IPS-NIHi7 (cell line): ENCODE data around the gene SRXN1.
"Not testable (repeated sequence)": the region's sequence is repeated elsewhere in the genome, so short reads cannot be mapped to it uniquely, and the experiment has no call there.

ENCODE experiments used
- DNase-seq: peaks from one replicate; pipeline ENCODE4 v3.0.0; 2012; ENCODE audit warnings: mixed read lengths; ENCODE audit errors: extremely low spot score

The SRXN1 gene

DNA sequence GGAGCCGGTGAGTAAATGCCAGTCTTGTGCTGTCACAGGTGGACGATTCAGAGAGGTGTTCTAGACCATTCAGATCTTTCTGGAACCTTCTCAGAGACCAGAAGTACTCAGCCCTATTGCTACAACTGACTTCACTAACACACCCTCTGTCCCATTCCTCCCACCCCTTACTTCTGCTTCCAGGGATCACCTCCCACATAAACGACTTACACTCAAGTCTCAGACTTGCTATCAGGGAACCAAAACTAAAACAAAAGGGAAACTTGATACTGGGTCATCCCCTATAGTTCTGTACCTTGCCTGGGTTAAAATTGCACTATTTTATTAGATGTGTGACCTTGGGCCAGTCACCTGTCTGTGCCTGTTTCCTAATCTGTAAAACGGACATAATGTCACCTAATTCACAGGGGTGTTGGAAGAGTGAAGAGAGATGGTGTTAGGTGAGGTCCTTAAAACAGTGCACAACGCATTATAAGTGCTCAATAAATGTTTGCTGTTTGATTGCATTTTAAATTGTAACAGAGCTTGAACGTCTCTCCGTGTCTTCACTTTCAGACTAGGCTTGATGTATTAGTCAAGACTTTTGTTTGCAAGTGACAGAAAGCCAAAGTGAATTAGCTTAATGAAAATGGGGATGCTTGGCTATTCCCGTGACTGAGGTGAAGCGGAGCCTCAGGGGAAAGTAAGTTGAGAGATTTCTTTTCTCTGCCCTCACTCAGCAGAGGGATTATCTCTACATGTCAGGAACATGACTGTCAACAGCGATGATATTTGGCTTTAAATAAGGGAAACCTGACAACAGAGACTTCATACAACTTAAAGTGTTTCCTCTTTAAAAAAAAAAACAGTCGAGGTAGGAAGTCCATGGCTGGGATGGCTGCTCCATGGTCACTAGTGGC is 3.0 kb upstream of the SRXN1 start:
- DNase-seq: no peak

DNA sequence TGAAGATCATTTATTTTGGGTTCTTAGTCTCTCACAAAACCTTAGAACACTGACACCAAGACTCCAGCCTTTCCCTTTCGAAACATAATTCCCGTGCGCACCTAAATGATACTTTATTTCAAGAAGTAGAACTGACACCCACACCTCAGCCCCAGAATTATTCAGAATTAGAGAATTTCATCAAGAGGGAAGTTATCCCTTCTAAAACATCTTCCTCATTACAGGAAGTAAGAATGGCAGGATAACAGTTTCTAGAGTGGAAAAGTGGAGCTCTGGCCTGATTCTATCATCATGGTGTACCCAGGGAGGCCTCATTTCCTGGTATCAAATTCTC is 1.4 kb upstream of the SRXN1 start:
- no peak for DNase-seq

DNA sequence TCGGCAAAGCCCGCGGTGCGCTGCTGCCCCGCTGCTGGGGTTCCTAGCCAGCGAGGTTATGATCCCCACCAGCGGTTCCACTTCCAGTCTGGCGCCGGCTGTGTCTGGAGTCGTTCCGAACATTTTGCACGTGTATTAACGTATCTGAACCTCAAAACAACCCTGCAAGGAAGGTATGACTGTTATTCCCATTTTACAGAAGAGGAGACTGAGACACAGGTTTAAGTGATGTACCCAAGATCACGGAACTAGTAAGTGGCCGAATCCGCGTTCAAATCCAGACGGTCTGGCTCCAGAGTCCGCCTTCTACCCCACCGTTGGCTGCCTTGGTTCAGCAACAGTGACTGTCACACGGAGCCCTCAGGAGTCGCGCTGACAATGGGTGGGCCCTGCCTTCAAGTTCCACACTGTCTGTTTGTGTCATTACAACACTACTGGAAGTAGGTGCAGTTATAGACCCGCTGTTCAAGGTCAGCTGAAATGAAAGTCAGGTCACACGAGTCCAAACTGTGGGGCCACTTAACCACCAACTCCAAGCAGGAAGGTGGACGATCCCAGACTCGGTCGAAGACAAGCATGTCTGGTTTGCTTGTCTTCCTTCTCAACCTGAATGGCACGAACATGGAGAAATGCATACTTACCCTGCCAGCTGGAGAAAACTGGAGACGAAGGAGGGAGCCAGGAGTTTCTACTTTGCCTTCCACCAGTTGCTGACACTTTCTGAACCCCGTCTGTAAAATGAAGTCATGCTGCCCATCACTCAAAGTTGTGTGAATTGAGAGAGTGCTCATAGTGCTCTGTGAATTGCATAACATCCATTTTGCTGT is 803 bp upstream of the SRXN1 start:
- no peak for DNase-seq

DNA sequence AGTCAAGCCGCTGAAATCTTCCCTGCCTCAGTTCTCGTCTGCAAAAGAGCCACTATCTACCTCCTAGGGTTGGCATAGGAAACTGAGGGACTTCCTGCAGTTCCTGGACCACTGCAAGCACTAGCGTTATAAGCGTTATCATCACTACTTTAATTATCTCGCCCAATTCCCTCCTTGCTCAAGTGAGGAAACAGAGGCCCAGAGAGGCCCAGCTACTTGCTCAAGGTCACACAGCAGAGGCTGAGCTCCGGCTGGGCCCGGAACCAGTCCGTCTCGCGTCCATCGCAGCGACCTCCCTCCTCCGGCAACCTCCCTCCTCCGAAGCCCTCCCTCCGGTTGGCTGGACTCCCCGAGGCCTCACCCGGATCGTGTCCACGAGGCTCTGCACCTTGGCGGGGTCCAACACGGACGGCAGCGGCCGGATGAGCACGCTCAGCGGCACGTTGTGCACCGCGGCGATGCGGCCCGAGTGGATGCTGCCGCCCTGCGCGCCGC is 338 bp downstream of the SRXN1 start:
- DNase-seq: no peak

GRCh38 chr20:651713-652614 is 1.0 kb downstream of the SRXN1 start:
- no peak for DNase-seq

- no peak for DNase-seq
These were observed 2.0 kb downstream of the SRXN1 start for GRCh38 chr20:650954-651353.

- DNase-seq: no peak
These were observed 2.7 kb downstream of the SRXN1 start for GRCh38 chr20:650281-650680.

DNA sequence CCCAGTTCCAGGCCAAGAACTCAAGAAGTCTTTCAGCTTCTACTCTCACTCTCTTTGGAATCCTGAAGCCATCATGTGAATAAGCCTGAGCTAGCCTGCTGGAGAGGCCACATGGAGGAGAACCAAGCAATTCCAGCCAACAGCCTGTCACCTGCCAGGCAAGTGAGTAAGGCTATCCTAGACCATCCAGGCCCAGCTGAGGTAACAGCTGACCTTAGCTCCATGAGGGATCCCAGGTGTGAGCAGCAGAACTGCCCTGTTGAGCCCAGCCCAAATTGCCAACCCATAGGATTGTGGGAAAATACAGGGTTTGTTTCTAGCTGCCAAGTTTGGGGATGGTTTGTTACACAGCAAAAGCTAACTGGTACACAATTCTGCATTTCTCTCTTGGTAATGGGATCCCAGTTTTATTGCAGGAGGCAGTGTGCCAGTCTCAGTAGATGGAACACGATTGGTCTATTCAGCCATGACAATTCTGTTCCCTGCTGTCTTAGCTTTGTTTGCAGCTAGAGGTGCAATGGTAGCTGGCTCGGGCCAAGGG is 5.5 kb downstream of the SRXN1 start:
- no peak for DNase-seq

- no peak for DNase-seq
These were observed 6.1 kb downstream of the SRXN1 start for GRCh38 chr20:646868-647233.

DNA sequence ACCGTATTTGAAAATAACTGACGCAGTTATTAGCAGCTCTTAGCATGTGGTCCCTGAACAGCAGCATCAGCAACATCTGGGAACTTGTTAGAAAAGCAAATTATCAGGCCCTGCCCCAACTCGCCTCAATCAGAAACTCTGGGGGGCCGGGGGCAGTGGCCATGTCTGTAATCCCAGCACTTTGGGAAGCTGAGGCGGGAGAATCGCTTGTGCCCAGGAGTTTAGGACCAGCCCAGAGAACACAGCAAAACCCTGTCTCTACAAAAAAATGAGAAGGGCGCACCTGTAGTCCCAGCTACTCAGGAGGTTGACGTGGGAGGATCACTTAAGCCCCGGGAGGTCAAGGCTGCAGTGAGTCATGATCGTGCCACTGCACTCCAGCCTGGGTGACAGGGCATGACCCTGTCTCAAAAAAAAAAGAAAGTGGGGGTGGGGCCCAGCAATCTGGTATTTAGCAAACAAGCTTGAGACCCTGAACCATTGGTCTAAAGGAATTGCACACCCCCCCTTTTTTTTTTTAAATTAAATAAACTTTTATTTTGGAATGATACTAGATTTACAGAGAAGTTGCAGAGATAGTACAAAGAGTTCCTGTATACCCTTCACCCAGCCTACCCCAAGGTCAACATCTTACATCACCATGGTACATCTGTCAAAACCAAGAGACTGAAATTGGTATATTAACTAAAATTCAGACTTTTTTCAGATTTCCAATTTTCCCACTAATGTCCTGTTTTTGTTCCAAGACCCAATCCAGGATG is 6.7 kb downstream of the SRXN1 start:
- no peak for DNase-seq

DNA sequence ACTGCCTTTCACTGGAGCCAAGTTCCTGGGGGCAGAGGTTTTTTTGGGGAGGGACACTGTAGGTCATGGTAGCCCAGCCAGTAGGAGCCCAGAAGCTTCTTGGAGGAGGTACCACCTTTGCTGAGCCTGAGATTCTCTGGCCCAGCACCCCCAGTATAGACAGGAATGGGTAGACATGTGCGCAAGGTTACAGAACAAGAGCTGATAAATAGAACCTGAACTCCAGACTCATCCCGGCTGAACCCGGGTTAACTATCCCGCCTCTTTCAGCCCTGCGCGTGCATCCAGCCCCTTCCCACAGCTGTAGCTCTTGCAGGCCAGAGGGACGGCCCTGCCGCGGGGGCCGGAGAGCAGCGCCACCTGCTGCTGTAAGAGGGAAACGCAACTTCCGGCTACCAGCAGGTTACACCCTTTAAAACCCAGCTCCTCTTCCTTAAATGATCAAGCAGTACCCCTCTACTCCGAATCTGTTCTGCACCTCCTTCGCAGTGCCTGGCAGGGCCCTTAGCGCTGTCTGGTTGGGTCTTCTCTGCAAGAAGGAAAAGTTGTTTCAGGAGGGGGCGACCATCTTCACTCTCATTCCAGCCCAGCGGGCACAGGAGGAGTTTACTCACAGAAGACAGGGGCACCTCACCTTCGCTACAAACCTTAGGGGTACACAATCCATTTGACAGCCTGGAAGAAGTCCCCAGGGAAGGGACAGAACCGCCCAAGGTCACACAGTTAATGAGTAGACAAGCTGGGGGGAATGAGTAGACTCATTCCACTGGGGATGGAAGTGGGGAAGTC is 7.5 kb downstream of the SRXN1 start:
- peak; percentile 91 for DNase-seq

- no peak for DNase-seq
These were observed 8.2 kb downstream of the SRXN1 start for GRCh38 chr20:644692-645317.

GRCh38 chr20:642398-643174 is 10.4 kb downstream of the SRXN1 start:
- DNase-seq: peak; percentile 72

- DNase-seq: not testable (repeated sequence)
These were observed 11.0 kb downstream of the SRXN1 start for GRCh38 chr20:642013-642397.

- peak; percentile 61 for DNase-seq
These were observed 11.5 kb downstream of the SRXN1 start for GRCh38 chr20:641516-641875.

- DNase-seq: no peak
These were observed 12.1 kb downstream of the SRXN1 start for GRCh38 chr20:640674-641515.

GRCh38 chr20:638579-638978 is 14.4 kb downstream of the SRXN1 start:
- no peak for DNase-seq

DNA sequence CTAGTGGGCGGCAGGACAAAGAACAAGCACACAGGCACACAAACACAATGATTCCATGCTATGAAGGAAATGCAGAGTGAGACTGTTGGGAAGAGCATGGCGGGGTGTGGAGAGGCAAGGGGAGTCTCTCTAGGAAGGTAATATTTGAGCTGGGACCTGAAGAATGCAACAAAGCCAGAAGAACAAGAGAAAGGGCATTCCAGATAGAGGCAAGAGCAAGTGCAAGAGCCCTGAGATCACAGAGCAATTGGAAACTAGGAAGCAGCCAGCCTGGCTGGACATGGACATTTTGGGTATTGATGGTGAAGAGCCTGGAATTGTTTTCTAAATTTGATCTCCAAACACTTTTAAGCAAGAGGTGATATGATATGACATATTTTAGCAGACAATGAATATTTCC is 15.4 kb downstream of the SRXN1 start:
- DNase-seq: no peak
